Measurements from ENCODE around the gene ATP13A2.

DNA sequence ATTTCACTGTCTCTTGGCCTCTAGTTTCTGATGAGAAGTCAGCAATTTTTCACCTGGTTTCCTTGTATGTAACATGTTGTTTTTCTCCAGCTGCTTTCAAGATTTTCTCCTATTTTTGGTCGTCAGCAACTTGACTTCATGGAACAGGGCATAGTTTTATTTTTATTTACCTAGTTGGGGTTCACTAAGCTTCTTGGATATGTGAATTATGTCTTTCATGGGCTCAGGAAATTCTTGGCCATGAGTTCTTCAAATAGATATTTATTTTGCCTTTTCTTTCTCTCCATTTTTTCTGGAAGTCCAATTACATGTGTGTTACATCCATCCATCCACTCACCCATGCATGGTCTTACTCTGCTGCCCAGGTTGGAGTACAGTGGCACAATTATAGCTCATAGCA lies 28.4 kb upstream of the ATP13A2 start:
- TF ChIP-seq, protein P1, sequence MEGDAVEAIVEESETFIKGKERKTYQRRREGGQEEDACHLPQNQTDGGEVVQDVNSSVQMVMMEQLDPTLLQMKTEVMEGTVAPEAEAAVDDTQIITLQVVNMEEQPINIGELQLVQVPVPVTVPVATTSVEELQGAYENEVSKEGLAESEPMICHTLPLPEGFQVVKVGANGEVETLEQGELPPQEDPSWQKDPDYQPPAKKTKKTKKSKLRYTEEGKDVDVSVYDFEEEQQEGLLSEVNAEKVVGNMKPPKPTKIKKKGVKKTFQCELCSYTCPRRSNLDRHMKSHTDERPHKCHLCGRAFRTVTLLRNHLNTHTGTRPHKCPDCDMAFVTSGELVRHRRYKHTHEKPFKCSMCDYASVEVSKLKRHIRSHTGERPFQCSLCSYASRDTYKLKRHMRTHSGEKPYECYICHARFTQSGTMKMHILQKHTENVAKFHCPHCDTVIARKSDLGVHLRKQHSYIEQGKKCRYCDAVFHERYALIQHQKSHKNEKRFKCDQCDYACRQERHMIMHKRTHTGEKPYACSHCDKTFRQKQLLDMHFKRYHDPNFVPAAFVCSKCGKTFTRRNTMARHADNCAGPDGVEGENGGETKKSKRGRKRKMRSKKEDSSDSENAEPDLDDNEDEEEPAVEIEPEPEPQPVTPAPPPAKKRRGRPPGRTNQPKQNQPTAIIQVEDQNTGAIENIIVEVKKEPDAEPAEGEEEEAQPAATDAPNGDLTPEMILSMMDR (IDR thresholded peaks at IDR 0.05 in 4 of 5, conservative IDR thresholded peaks at IDR 0.05 in 1 of 5), result no peak
- no peak for TF ChIP-seq POLR2A (IDR thresholded peaks at IDR 0.05)
